ENCODE data around the gene EME1. TPM values are rescaled to one million over a fixed set of nuclear protein-coding genes. Genes with fewer than 3 reads are reported as not detected.
"Not testable (repeated sequence)": the region's sequence is repeated elsewhere in the genome, so short reads cannot be mapped to it uniquely, and the experiment has no call there.

EME1 gene
- total RNA-seq, 2 donors from 2014 or later, result 14.1 to 26.8 TPM

- Mint-ChIP-seq H3K4me3 (peak within 1 kb of the TSS; percentile 70), H3K4me1 (peaks cover 18% of the 10 kb centered on the region), H3K27ac (peak within 1 kb of the TSS; percentile 89), H3K9me3 (peaks cover 8% of the 10 kb centered on the region), H3K27me3 (ENCODE audit: insufficient read depth) (peaks cover 2% of the 10 kb centered on the region), H3K36me3 (ENCODE audit: low read depth) (no peaks in the 10 kb centered on the region)
- H3K4me1 ChIP-seq (ENCODE audit: control insufficient read depth, insufficient read depth, low read length), result peaks cover 10% of the 10 kb centered on the region
- no peak for TF ChIP-seq CTCF (conservative IDR thresholded peaks at IDR 0.05)
- 8 to 20% methylated on average over 28 to 70 of the region's 70 CpGs for WGBS, 2 experiments (ENCODE audit: insufficient coverage in 1 of 2, insufficient read length in 1 of 2)
- H3K27me3 ChIP-seq (ENCODE audit: control insufficient read depth, insufficient read depth, low read length, poor library complexity, severe bottlenecking), result no peaks in the 10 kb centered on the region
- peak within 1 kb of the TSS; percentile 47 for H3K27ac ChIP-seq (ENCODE audit: low read depth, low read length)
- H3K4me3 ChIP-seq (ENCODE audit: low read length), result peak within 1 kb of the TSS; percentile 89
- H3K9ac ChIP-seq (ENCODE audit: extremely low read depth, low read length, poor library complexity, severe bottlenecking), result peak within 1 kb of the TSS; percentile 30
- DNase-seq, result peak; percentile 92
- no peaks in the 10 kb centered on the region for H3K36me3 ChIP-seq (ENCODE audit: control insufficient read depth, insufficient read depth, low read length)
- H3K9me3 ChIP-seq (ENCODE audit: control insufficient read depth, low read length), result no peaks in the 10 kb centered on the region
Measured at GRCh38 chr17:50425682-50426471, 52.8 kb downstream of the EME1 start, which contains the start of gene ACSF2. Gene ACSF2, plus strand, starts transcription at chr17:50426218. Its CDS starts 44 bp downstream, at chr17:50426262.

- H3K27me3 ChIP-seq (ENCODE audit: control insufficient read depth, insufficient read depth, low read length, poor library complexity, severe bottlenecking), result no peaks in the 10 kb centered on the region
- Mint-ChIP-seq H3K9me3 (peaks cover 4% of the 10 kb centered on the region), H3K27me3 (ENCODE audit: insufficient read depth) (no peaks in the 10 kb centered on the region), H3K4me1 (peaks cover 18% of the 10 kb centered on the region), H3K4me3 (peak overlapping the region; percentile 70), H3K27ac (peak overlapping the region; percentile 17), H3K36me3 (ENCODE audit: low read depth) (no peaks in the 10 kb centered on the region)
- H3K4me3 ChIP-seq (ENCODE audit: low read length), result peak overlapping the region; percentile 89
- no peak for DNase-seq
- peak overlapping the region; percentile 30 for H3K9ac ChIP-seq (ENCODE audit: extremely low read depth, low read length, poor library complexity, severe bottlenecking)
- 0 to 7% methylated on average over 3 to 7 of the region's 7 CpGs for WGBS, 2 experiments (ENCODE audit: insufficient coverage in 1 of 2, insufficient read length in 1 of 2)
- H3K27ac ChIP-seq (ENCODE audit: low read depth, low read length), result peak overlapping the region; percentile 29
- H3K36me3 ChIP-seq (ENCODE audit: control insufficient read depth, insufficient read depth, low read length), result no peaks in the 10 kb centered on the region
- no peaks in the 10 kb centered on the region for H3K9me3 ChIP-seq (ENCODE audit: control insufficient read depth, low read length)
- peaks cover 10% of the 10 kb centered on the region for H3K4me1 ChIP-seq (ENCODE audit: control insufficient read depth, insufficient read depth, low read length)
- TF ChIP-seq CTCF (conservative IDR thresholded peaks at IDR 0.05), result no peak
Measured at GRCh38 chr17:50426472-50426782, 53.4 kb downstream of the EME1 start.

- H3K27ac Mint-ChIP-seq, result peak overlapping the region; percentile 17
- peak overlapping the region; percentile 70 for H3K4me3 Mint-ChIP-seq
- Histone ChIP-seq H3K4me1 (ENCODE audit: control insufficient read depth, insufficient read depth, low read length) (peaks cover 10% of the 10 kb centered on the region), H3K27me3 (ENCODE audit: control insufficient read depth, insufficient read depth, low read length, poor library complexity, severe bottlenecking) (no peaks in the 10 kb centered on the region), H3K9ac (ENCODE audit: extremely low read depth, low read length, poor library complexity, severe bottlenecking) (peak overlapping the region; percentile 30), H3K36me3 (ENCODE audit: control insufficient read depth, insufficient read depth, low read length) (no peaks in the 10 kb centered on the region), H3K9me3 (ENCODE audit: control insufficient read depth, low read length) (no peaks in the 10 kb centered on the region), H3K27ac (ENCODE audit: low read depth, low read length) (peak overlapping the region; percentile 29), H3K4me3 (ENCODE audit: low read length) (peak overlapping the region; percentile 89)
- 25 to 53% methylated on average over 3 to 4 of the region's 4 CpGs for WGBS, 2 experiments (ENCODE audit: insufficient coverage in 1 of 2, insufficient read length in 1 of 2)
- no peaks in the 10 kb centered on the region for H3K9me3 Mint-ChIP-seq
- H3K4me1 Mint-ChIP-seq, result peaks cover 18% of the 10 kb centered on the region
- H3K36me3 Mint-ChIP-seq (ENCODE audit: low read depth), result no peaks in the 10 kb centered on the region
- TF ChIP-seq CTCF (conservative IDR thresholded peaks at IDR 0.05), result peak; percentile 51
- no peaks in the 10 kb centered on the region for H3K27me3 Mint-ChIP-seq (ENCODE audit: insufficient read depth)
- peak; percentile 84 for DNase-seq
Measured at GRCh38 chr17:50426814-50427787, 54.1 kb downstream of the EME1 start.

GRCh38 chr17:50428126-50428525, 55.1 kb downstream of the EME1 start:
- H3K4me3 ChIP-seq (ENCODE audit: low read length); H3K9me3 Mint-ChIP-seq; H3K27me3 ChIP-seq (ENCODE audit: control insufficient read depth, insufficient read depth, low read length, poor library complexity, severe bottlenecking); H3K9me3 ChIP-seq (ENCODE audit: control insufficient read depth, low read length); H3K27ac ChIP-seq (ENCODE audit: low read depth, low read length); H3K9ac ChIP-seq (ENCODE audit: extremely low read depth, low read length, poor library complexity, severe bottlenecking); H3K36me3 Mint-ChIP-seq (ENCODE audit: low read depth); H3K36me3 ChIP-seq (ENCODE audit: control insufficient read depth, insufficient read depth, low read length); H3K27ac Mint-ChIP-seq; DNase-seq; H3K27me3 Mint-ChIP-seq (ENCODE audit: insufficient read depth): not testable (repeated sequence)
- 87 to 88% methylated on average over 5 to 6 of the region's 6 CpGs for WGBS, 2 experiments (ENCODE audit: insufficient coverage in 1 of 2, insufficient read length in 1 of 2)
- peaks cover 10% of the 10 kb centered on the region for H3K4me1 ChIP-seq (ENCODE audit: control insufficient read depth, insufficient read depth, low read length)
- H3K4me3 Mint-ChIP-seq, result peak overlapping the region; percentile 70
- H3K4me1 Mint-ChIP-seq, result peaks cover 18% of the 10 kb centered on the region
